Measurements from ENCODE around the gene WDFY3.
A peak's percentile ranks its signal among the peaks of the same experiment; 100 is the strongest.

Gene WDFY3

DNA sequence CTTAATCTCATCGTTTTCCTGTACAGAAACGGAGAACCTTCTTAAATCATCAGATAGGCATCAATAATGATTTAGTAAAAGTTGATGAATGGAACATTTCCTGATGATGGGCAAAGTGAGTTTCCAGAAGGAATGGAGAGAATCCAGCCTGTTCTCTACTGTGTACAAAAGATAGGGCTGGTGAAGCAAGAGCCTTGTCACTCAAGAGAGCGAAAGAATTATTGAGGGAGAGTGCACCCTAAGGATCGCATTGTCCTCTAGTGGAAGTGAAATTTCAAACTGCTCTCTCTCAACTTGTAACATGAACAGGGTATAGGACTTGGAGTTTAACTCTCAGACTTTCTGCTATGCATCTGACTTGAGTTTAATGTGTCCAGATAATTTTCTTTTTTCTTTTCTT is 314.0 kb downstream of the WDFY3 start:
- peak; percentile 20 for DNase-seq

- peak; percentile 48 for DNase-seq
Observed at GRCh38 chr4:84651499-84651898, 315.0 kb downstream of the WDFY3 start.

DNA sequence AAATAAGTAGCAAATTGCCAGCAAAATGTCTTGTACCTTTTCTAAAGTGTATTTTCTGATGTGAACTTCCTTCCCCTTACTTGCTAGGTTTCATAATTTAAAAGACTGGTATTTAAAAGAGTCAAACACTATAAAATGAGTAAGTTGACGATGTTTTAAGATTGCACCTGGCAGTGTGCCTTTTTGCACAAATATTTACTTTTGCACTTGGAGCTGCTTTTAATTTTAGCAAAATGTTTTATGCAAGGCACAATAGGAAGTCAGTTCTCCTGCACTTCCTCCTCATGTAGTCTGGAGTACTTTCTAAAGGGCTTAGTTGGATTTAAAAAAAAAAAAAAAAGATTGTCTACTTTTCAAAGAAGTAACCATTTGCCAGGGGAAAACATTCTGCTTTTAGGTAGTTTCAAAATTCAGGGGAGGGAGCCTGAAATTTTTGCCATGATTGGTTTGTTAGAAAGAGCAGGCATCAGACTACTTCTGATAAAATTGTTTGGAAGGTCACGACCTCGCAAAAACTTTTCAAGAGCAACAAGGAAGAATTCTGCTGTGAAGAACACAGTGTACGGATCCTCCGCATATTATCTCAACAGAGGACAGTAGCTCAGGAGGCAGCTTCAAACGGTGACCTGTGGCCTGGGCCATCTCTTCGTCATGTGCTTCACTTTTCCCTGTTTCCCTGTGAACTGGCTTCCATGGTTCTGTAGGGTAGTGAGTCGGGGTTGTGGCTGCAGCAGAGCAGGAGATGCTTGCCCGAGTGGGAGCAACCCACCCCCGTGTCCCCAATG is 317.4 kb downstream of the WDFY3 start:
- DNase-seq: peak; percentile 15

GRCh38 chr4:84648178-84648577 is 318.3 kb downstream of the WDFY3 start:
- no peak for DNase-seq

GRCh38 chr4:84647312-84647884 is 319.1 kb downstream of the WDFY3 start:
- DNase-seq: peak; percentile 85

DNA sequence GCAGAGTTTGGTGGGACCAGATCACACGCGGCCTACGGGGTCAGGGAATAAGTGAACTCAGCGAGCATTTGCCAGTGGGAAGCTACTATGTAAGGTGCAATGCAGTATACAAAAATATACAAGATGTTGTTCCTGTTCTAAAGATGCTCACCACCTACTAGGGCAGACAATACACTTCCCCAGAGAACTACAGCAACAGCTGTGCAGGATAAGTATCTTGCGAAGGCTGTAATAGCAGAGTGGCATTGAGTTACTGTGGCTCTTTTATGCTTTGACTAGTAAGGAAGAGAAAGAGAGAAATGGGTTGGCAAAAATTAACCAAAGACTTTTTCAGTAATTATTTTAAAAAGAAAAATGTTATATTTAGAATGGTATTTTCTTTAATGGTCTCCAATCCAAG is 322.4 kb downstream of the WDFY3 start:
- DNase-seq: peak; percentile 18

DNA sequence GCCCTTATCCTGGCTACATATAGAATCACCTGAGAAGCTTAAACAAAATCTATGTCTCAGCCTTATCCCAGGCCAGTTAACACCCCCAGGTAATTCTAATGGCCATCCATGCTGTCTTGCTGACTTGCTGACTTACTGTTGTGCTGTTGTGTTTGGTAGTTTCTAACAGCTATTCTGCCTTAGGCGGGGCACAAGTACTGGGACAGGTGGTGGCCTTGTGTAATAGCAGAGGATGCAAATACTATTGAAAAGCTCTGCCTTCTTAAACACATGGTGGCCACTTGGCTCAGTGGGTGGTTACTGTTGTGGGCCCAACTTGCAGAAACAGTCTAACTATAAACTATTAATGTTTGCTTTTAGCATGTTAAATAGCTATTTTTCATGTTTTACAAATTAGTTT is 327.3 kb downstream of the WDFY3 start:
- peak; percentile 36 for DNase-seq

DNA sequence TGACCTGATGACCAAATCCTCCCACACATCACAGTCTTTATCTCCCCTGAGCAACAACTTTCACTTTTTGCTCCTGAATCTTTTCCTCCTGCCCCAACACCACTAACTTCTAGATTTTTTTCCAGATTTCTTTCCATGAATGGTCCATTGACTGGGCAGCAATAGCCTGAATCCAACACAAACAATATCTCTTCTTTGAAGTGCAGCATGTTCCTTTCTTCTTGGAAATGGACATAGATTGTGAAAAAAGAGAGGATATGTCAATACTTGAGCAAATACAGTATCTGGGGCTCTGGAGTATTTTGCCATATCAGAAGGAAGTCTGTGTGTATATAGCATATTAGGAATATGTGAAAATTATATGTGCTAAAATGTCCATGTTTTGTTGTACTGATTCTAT is 328.4 kb downstream of the WDFY3 start:
- no peak for DNase-seq

DNA sequence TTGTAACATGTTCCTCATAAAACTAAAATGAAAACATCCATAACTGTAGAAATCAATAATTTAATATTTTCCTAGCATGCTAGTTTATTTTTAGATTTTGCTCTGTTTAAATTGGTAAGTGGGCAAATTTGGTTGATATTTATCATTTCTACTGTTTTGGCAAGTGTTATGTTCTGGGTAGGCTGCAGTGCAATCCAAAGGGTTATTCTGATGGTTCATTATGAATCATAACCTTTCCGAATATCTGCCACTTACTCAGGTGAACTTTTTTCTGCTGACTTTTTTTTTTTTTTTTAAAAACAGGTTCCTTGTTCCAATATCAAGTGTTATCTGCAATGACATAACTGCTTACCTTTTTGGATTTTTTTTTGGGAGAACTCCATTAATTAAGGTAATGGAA is 331.5 kb downstream of the WDFY3 start:
- no peak for DNase-seq

GRCh38 chr4:84632092-84632491 is 334.4 kb downstream of the WDFY3 start:
- DNase-seq: no peak

DNA sequence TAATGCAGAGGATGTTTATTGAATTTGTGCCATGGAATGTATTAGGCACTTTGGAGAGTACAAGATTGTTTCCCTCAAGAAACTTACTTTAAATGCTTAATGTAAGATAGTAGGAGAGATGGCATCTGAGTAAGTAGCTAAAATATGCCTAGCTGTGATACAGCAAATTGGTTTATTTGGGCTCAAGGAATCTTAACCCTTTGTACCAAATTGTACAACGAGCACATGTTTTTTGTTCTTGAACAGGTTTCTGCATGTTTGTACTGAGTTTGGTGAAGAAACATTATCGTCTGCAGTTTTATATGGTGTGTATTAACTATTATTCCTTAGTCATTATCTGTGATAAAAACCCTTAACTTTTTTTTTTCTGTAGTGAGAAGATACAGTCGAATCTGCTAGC is 334.9 kb downstream of the WDFY3 start:
- DNase-seq: no peak

- DNase-seq: no peak
Observed at GRCh38 chr4:84626673-84627072, 339.8 kb downstream of the WDFY3 start.

- DNase-seq: no peak
Observed at GRCh38 chr4:84623661-84624060, 342.8 kb downstream of the WDFY3 start.

DNA sequence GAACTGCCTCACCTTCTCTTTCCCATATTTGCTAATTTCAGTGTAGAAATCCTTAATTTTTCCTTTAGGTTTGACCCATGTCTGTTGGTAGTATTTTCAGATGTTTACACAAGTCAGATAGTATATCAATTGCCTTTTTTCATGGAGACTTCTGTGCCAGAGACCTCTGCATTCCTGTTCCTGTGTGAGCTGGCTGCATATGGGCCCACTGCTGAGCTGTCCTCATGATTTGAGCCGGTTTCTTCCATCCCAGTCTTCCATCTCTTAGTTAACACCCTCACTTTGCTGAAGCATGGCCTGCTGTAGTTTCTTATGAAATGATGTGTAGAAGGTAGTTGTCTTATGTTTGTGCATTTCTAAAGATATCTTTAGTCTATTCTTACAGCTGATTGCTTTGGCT is 343.5 kb downstream of the WDFY3 start:
- DNase-seq: no peak

Measured in RPMI8226 (cell line).